Measurements from ENCODE around the gene RNF144A.

Gene RNF144A

DNA sequence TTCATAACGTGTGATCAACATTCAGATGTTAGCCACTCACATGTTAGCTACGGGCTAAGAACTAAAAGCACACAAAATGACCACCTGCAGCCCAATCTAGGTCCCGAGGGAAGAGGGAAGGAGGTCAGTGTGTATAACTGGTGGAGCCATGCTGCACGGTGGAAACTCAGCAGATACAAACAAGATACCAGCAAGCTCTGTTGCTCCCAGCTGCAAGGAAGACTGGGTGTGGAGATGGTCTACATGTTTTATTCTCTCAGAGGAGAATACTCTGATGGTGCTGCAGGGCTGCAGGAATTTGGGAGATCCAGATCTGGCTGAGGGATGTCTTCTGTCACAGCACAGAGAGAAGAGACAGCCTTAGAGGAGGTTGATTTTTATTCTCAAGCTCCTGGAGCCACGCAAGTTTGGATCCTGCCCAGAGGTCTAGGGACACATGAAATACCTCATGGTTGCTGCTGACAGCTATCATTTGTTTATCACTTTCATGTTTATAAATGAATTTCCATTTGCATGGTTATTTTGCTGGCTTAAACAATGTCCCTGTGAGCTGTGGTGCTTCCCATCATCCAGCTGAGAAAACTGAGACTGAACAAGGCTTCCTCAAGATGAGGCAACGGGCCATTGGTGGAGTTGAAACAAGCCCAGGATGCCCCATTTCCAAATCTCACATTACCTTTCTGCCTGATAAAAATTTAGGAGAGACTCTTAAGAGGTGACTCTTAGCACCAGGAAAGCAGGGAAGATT lies 30.9 kb downstream of the RNF144A start:
- DNase-seq (ENCODE audit: low read depth in 3 of 3) = no peak

DNA sequence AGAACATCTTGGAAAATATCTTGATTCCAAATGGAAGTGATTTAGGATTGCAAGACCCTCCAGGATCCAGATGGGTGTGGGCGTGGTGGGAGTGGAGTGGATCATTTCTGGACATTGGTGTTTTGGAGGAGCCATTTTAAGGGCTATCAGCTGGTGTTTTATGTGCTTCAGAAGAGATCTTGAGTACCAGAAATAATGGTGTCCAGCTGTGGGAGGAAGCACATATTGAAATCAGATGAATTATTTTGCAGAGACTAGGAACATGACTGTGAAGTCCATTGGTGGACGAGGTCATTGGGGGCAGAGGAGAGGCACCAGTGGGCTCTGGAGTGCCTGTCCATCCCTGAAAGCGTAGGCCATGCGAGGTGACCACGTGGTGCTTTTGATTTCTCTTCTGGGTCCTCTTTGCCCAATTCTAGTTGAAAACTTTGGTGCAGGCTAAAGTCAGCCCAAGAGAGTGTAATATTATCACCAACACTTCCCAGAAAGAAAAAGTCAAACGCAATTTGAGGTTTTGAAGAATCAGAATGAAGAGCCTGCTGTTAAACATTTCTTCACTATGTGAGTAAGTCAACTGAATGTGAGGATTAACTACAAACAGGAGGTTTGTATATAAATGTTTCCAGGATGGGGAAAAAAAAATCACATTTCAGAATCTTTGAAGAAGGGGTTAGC lies 31.6 kb downstream of the RNF144A start:
- DNase-seq (ENCODE audit: low read depth in 3 of 3) = no peak

DNA sequence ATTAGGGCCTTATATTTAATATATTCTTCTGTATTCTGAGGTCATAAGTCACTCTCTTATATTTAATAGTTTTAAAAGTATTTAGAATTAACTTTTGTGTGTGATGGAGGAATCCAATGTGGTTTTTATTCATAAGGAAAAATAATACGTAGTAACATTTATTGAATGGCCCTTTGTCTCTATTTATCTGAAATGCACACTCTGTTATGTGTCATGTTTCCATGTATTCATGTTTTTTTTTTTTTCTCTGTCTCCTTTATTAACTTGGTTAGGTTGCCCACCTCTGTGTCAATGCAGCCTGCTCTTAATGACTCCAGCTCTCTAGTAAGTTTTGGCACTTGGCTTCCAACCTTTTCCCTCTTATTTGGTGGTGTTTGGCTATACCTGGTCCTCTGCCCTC lies 33.8 kb downstream of the RNF144A start:
- DNase-seq (ENCODE audit: low read depth in 3 of 3) = no peak

DNA sequence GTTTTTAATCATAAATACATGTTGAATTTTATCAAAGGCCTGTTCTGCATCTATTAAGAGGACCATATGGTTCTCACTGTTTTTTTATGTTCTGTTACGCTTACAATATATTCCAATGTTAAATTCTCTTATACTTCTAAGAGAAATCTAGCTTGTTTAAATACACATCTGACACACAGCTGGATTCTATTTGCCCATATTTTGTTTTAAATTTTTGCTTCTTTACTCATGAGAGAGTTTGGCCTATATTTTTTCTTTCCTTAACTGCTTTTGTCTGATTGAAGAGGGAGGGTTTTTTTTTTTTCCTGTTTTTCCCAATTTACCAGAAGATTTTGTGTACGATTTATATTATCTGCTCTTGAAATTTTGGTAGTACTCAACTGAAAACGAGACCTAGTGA lies 34.9 kb downstream of the RNF144A start:
- DNase-seq (ENCODE audit: low read depth in 3 of 3) = no peak

DNA sequence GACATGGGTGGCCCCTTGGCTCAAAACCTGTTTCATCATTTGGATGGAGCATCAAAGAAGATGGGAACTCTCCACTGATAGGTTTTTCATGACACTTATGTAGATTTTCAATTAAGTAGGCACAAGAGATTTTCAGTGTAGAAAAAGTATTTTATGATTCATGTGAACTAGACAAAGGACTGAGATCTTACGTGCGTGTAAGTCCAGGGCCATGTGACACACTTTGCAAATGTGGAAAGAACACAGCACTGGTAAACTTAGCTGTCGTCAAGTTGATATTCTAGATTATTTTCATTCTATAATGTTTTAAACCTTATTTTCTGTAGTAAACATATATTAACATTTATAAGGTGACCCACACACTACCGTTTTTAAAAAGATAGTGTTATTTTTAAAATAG lies 37.4 kb downstream of the RNF144A start:
- DNase-seq (ENCODE audit: low read depth in 3 of 3) = no peak

DNA sequence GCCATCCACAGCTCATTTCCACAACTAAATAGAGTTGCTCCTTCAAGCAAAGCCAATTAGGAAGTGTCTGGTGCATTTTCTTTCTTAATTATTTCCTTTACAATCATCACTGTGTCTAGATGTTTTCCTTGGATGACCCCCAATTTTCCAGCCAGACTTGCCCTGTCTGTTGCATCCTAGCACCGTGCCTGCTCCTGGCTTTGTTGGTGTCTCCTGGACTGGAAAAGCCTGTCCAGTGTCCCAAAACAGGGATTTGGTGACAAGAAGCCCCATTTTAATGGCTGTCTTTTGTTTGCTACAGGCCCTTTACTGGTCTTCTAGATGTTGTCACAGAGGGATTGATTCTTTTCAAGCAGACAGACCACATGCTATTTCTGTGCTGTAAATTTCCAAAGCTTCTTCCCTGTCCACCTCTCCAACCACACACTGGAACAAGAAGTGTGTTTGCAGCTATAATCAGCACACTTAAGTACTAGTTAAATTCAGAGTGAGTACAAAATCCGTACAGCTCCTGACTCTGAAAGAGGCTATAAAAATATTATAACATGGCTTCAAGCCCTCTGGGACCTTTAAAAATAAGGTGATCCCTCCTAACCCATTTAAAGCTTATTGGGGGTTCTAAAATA lies 38.4 kb downstream of the RNF144A start:
- DNase-seq (ENCODE audit: low read depth in 3 of 3) = no peak

DNA sequence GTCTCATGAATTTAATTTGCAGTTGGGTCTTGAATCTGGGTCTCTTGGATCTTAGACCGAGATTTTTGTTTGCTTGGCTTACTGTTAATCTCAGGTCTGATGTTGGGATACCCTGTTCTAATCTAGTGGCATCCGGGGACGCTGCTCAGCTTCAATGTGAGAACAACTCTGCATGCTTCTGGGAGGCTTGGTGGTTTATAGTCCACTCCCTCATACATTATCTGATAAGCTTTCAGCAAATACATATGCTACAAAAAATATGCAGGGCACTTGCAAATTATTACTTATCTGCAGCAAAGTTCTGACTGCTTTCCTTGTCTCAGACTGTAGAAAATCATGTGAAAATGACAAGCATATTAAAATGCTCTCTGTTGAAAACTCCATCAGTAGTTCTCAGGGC lies 39.4 kb downstream of the RNF144A start:
- DNase-seq (ENCODE audit: low read depth in 3 of 3) = no peak

DNA sequence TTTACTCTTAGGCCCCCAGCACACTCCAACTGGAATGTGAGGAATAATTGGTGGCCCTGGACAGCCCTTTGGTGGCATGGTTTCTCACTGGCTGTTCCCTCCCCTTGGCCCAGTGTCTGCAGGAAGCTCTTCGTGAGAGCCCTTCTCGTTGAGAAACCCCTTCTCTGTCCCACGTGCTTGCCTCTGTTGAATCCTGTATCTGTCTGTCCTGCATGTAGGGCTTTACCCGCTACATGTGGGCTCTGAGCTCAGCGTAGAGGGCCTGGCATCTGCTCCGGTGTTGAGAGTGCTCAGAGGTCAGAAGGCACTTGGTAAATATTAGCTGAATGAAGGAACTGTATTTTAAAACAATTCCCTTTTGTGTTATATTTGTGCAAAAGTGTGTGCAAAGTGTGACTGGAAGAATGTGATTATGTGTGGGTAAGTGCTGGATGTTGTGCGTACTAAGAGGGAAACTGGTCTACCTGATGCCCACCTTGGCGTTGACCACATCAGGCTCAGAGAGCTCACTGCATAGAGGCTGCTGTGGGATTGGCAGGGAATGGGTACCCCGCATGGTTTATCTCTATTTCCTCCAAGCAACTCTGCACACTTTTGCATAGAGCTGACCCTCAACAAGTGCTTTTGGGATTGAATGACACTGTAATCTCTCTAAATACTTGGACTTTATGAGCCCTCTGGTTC lies 40.0 kb downstream of the RNF144A start:
- no peak for DNase-seq (ENCODE audit: low read depth in 3 of 3)

DNA sequence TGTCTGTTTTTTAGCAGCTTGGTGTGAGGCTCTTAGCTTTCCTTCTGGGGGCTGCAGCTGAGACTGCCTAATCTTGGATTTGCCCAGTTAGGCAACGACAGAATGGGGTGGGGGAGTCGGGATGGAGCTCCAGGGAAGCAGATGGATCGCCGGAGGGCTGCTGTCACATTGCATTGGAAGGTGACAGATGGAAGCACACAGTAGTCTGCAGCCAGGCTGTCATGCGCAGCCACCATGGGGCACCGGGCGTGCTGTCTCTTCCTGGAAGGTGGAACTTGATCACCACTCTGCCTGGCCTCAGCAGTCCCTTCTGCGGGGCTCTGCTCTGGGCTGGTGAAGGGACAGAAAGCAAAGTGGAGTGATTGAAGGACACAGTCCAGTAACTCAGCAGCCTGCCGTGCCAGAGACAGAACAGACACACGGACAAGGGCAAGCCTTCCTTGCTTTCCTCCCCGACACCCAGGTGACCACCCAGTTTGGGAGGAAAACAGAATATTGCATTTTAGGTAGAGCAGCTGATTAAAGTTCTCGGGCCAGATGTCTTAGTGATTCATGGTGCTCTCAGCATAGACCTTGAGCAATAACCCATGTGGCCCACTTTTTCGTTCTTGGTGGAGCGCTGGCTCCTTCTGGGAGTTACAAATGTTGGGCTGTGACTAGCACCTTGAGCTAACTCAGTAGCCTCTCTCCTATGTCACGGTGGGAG lies 40.9 kb downstream of the RNF144A start:
- no peak for DNase-seq (ENCODE audit: low read depth in 3 of 3)

DNA sequence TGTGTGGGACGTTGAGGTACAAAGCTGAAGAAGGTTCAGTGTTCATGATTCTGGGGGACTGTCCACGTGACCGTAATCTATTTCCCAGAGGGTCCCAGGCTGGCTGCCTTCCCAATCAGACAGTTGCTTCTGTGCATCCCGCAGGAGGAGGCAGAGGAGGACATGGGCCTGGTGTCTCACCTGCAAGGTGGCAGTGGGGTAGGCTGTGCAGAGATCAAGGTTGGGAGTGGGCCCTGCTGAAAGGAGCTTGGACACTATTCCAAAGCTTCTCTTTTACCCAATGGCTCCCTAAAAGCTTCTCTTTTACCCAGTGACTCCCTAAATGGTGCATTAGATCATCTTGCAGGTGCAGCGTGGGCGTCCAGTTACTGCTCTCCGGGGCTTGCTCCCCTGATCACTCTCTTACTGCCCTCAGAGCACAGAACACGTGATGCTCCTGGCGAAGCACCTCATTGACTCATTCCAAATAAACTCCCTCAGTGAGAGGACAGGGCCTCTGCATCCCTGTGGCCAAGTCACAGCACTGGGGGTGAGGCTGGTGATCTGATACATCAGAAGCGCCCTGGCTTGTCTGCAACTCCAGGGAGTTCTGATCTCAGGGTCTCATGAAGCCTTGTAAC lies 41.5 kb downstream of the RNF144A start:
- DNase-seq (ENCODE audit: low read depth in 3 of 3) = no peak

DNA sequence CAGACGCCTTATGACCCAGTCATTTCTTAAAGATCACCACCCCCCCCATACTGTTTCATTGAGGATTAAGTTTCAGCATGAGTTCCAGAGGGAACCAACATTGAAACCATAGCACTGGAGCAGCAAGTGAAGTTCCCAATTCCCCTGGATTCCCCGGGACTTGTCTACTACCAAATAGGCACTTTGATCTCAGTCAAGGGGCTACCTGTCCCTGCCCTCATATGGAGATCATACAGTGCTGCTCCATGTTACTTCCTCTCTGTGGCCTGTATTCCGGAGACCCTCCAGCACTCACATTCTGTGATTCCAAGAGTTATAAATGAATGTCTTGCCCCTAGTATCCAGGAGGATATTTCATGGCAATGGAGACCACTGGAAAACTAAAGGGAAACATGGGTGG lies 42.5 kb downstream of the RNF144A start:
- no peak for DNase-seq (ENCODE audit: low read depth in 3 of 3)

DNA sequence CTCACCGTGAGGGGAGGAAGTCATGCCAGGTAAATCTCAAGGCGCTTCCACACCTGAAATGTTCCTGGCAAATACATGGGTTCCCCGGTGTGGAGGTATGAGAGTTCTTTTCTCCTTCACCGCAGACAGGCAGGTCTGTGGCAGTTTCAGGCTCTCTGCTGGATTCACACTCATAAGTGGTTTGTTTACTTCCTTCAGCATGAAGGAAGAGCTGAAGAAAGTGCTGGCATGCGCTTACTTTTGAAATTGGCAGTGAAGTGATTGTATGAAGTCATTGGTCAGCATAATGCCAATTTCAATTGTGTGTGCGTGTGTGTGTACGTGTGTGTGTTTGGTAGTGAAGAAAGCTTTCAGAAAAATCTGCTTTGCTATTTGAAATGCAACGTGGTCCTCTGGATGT lies 43.4 kb downstream of the RNF144A start:
- DNase-seq (ENCODE audit: low read depth in 3 of 3) = no peak

DNA sequence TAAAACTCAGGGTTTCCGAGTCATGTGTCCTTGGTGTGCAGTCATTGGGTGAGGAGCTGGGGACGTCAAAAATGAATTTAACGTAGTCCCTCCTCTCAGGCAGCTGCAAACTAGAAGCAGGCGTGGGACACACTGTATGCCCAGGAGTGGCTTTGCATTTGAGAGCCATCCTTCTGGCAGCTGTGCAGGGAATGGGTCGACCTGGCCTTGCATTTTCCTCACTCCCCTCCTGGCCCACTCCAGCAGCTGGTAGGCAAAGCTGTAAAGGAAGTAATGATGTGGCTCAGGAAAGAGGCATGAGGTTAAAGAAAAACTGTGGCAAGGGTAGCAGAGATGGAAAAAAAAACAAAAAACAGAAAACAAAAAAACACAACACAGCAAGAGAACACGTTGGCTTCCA lies 46.5 kb downstream of the RNF144A start:
- DNase-seq (ENCODE audit: low read depth in 3 of 3) = no peak

DNA sequence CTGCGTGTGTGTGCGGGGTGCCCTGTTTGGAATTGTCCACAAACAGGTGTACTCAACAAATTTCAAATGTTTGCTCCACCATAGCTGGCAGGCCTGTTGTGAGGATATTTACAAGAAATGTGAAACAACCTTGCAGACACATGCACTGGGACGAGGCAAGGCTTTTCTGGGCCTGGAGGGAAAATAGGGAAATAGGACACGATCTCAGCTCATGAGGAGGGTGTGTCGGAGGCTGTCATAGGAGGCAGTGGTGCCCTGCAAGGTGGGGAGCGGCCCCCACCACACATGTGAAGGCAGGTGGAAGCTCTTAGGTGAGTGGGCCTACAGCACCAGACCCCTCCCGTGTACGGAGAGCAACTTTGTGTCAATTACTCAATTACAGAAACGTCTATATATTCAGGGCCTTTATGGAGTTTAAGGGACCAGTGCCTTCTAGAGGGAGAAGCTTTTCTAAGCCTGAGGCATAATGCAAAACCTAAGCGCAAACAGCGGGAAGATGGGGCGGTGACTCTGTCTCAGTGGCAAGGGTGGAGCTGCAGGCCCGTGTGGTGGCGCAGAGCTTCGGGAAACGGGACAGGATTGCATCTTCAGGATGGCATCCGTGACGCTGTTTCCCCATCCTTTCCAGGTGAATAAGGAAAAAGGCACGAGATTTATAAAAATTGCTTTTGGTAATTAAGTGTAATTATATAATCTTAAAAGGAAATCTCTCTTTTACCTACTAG lies 48.0 kb downstream of the RNF144A start:
- DNase-seq (ENCODE audit: low read depth in 3 of 3) = no peak

DNA sequence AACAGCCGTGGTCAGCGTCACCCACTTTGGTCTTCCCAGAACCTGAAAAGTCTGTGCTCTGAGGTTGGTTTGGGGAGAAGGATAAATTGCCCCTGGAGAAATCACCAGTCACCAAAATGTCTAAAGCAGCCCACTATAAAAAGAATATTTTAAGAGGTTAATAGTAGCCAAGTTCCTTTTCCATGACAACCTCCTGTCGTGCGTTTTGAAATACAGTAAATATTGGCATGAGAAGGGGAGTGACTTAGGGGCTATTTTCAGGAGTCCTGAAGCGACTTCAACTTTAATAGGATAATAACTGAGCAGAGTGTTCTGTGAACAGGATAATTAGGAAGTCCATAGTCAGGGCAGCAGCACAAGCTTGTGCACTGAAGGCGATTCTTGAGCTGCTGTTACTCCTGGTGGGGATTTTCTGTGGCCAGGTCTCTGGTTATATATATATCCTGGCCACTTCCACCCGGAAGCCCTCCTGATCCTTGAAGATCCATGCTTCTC lies 49.3 kb downstream of the RNF144A start:
- no peak for DNase-seq (ENCODE audit: low read depth in 3 of 3)

DNA sequence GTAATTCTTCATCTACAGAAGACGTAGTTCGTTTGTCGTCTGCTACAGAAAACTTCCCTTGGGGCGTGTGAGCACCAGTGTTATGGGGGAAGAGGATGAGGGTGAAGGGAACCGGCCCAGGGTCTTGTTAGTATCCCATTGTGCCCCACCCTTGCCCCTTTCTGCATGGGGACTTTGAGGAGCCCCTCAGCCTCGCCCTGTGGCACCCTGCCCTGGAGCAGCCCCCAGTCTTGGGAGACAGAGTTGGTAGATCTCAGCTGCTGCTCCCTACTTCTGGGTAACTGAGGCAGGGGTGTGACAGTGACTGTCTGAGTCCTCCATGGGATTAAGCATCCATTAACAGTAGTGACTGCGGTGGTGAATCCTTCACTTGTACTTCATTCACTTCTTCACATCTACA lies 50.1 kb downstream of the RNF144A start:
- DNase-seq (ENCODE audit: low read depth in 3 of 3) = no peak

DNA sequence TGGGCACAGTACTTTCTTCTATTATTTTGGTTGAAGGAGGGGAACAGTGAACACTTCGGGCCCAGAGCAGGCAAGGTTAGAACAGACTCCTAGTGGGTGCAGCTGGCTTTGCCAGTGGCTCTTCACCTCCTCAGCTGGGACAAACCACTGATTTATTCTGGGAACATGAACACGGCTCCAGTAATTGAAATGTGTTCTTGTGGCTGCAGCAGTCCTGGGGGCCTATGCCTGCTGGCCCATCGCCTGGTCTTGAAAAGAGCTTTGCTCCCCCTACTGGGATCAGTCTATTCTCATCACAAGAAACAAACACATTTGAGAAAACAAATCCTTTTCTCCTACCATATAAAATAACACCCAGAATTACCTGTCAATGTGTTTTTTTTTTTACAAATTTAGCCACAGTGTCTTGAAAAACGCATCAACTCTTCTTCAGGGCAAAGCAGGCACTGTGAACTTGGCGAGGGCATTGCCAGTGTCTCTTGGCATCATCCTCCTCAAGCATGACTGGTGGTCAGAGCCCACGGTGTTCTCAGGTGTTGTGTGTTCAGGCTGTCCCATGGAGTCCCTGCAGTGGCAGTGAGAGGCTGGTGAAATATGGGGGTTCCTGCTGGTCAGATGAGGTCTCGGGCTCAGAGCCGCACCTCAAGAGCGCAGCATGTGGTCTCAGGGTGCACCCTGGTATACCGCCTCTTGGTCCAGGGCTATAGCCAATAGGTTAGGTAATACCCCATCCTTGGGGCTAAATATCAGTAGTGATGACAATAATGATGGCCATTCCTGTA lies 51.3 kb downstream of the RNF144A start:
- no peak for DNase-seq (ENCODE audit: low read depth in 3 of 3)

DNA sequence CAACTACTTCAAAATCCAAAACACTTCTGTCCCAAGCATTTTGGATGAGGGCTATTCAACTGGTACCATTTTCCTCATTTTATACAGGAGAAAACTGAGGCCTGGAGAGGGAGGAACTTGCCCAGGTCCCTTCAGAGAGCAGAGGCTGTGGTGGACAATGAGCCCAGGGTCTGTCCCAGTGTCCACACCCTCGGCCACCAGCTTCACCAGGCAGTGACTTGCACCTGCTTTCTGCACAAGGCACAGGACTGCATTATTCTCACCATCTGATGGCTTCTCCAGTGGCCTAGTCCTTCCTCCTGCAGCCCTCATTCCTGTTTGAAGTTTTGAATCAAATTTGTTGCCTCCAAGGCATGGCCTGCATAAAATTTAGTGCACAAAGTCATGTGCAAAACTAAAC lies 53.3 kb downstream of the RNF144A start:
- no peak for DNase-seq (ENCODE audit: low read depth in 3 of 3)

DNA sequence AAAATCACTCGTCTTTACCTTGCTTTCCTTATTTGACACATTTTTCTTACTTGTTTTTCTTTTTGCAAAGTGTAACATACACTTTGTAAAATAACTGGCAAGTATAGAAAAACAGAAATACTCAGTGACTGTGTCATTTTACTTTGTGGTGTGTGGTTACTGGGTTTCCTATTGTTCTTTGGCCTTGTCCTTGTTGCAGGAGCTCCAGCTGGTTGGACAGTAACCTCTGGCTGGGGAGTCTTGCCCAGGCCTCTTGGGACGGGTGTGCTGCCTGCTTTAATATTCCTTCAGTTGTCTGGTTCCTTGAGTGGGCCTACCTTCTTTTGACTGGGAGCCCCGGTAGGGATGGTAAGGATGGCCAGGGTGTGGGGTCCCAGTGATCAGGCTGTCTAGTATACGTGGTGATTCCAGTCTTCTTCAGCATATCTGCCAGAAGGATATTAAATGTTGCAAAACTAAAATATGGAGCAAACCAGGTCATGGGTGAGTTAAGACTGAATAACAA lies 53.8 kb downstream of the RNF144A start:
- no peak for DNase-seq (ENCODE audit: low read depth in 3 of 3)

DNA sequence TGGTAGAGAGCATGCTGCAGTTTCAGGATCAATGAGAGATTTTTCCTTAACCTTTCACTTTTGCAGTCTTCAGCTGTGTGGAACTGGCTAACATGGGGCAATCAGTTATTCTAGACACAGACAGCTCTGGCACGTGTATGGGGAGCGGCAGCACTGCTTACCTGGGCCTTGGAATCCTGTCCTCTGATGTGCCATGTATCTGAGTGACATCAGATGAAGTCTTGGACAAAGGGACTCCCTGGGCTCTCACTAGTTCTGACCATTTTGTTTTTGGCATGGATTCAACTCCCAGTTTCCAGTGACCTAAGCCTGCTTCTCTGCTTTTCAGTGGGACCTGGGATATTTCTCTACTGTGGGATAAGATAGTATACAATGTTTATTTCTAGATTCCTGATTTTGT lies 54.3 kb downstream of the RNF144A start:
- no peak for DNase-seq (ENCODE audit: low read depth in 3 of 3)

Data from stimulated activated CD4-positive, alpha-beta T cell treated with anti-CD3 and anti-CD28 coated beads, TNF-alpha, amount 100 ng/mL, for 48 hours (primary cell).